ENCODE data around the gene OR4D1. TPM values are rescaled to one million over a fixed set of nuclear protein-coding genes. Genes with fewer than 3 reads are reported as not detected.

The OR4D1 gene
- total and polyA plus RNA-seq, 2 of the 8 experiments (the other 6 are each of a cell fraction or from before 2014, with no cell fraction given): 0.32 to 0.39 TPM

DNA sequence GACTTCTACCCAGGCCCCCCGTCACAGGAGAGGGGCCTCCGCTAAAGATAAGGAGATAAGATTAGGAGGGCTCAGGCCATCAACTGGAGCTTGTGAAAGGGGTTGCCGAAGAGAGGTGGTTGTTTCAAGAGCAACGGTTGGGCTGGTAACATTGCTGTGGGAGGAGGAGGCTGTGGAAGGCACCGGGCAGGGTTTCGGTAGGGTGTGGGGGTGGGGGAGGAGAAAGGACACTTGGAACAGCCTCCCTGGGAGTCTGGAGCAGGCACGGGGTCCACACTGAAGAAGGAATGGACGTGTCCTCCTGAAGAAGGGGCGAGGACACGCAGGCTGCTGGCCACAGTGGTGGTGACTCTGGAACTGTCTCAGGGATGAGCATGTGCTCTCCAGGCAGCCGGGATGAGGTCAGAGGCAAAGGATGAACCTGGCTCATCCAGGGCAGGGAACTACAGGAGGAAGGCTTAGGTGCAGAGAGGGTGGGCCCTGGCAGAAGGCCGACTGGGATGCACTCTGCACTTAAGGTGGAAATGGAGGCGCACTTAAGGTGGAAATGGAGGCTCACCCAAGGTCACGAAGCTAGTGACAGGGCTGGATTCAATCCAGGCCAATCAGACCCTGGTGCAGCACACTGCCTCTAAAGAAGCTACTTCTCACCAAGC lies 43.2 kb downstream of the OR4D1 start:
- Histone ChIP-seq H2BK20ac (ENCODE audit: low read length) (no peak overlapping the region), H2BK120ac (replicated peaks; ENCODE audit: low read depth, low read length) (no peak overlapping the region), H2AK5ac (ENCODE audit: low read depth, low read length) (no peak overlapping the region), H3K4ac (replicated peaks; ENCODE audit: insufficient read length, low read depth, low read length) (no peak overlapping the region), H3K9me3 (ENCODE audit: insufficient read depth in 2 of 2, low read depth in 1 of 2, low read length in 1 of 2) (no peaks in the 10 kb centered on the region), H2BK12ac (ENCODE audit: low read depth, low read length) (no peak overlapping the region), H3K18ac (ENCODE audit: extremely low read depth, low read length) (peak overlapping the region; percentile 24; the same call in 1 of the 2 replicates), H3K14ac (ENCODE audit: insufficient read length) (no peak overlapping the region), H3K4me3 (ENCODE audit: extremely low read depth in 1 of 4, insufficient read depth in 2 of 4, low read depth in 3 of 4, low read length in 4 of 4) (no peak overlapping the region), H3K79me1 (ENCODE audit: low read depth, low read length) (no peaks in the 10 kb centered on the region), H4K8ac (ENCODE audit: extremely low read depth, insufficient read depth, low read length) (no peak overlapping the region), H3K36me3 (ENCODE audit: control insufficient read depth in 2 of 4, insufficient read depth in 4 of 4, low read length in 3 of 4) (no peaks in the 10 kb centered on the region), H3K23me2 (ENCODE audit: low read depth, low read length) (no peaks in the 10 kb centered on the region; the same call in 1 of the 2 replicates), H3K4me2 (ENCODE audit: insufficient read depth in 1 of 2, low read depth in 2 of 2, low read length in 2 of 2) (no peak overlapping the region), H4K91ac (replicated peaks; ENCODE audit: insufficient read length, low read length) (no peak overlapping the region), H3K4me1 (replicated peaks in 1 of 4; ENCODE audit: control insufficient read depth in 3 of 4, insufficient read depth in 4 of 4, low read length in 3 of 4) (peaks cover 0 to 2% (median 2%) of the 10 kb centered on the region in 4 experiments; a peak in 4 of 7 replicates), H2BK5ac (ENCODE audit: low read depth, low read length) (no peak overlapping the region), H3K27ac (ENCODE audit: low read depth, low read length) (no peak overlapping the region), H4K20me1 (replicated peaks in 1 of 2; ENCODE audit: control insufficient read depth in 1 of 2, insufficient read depth in 2 of 2, low read length in 2 of 2) (no peaks in the 10 kb centered on the region), H2BK15ac (ENCODE audit: low read length) (no peak overlapping the region), H4K5ac (ENCODE audit: insufficient read length, low read depth, low read length) (no peak overlapping the region), H3K56ac (replicated peaks; ENCODE audit: insufficient read length, low read depth, low read length) (no peak overlapping the region), H3K23ac (ENCODE audit: insufficient read length) (no peak overlapping the region), H3K27me3 (replicated peaks in 1 of 4; ENCODE audit: control insufficient read depth in 3 of 4, extremely low read depth in 1 of 4, insufficient read depth in 3 of 4, low read length in 3 of 4) (no peaks in the 10 kb centered on the region), H3K9ac (replicated peaks in 1 of 4; ENCODE audit: extremely low read depth in 1 of 4, low read depth in 3 of 4, low read length in 3 of 4) (no peak overlapping the region), H3K79me2 (ENCODE audit: control insufficient read depth in 1 of 2, insufficient read depth in 2 of 2, low read length in 2 of 2) (no peaks in the 10 kb centered on the region), H2AFZ (ENCODE audit: low read length) (no peak overlapping the region)
- ChIA-PET POLR2A (ENCODE audit: partially characterized antibody) (interaction anchor here (1.0 to 1.9 kb wide), 2 partner anchors 9 to 207 kb away, joined by 3 to 6 read pairs; no protein-coding TSS in a partner anchor), CTCF (ENCODE audit: partially characterized antibody) (interaction anchor here (0.9 to 3.3 kb wide), 6 partner anchors 9 to 299 kb away, joined by 3 to 32 read pairs (median 4); partner anchors contain the start of gene MKS1)
- FAIRE-seq (no peak), DNase-seq (ENCODE audit: low read depth in 1 of 2, low spot score in 2 of 2) (no peak)
- TF ChIP-seq MAX (IDR thresholded peaks at IDR 0.05) (0 out of 2 replicates have a peak, but pooled peaks have one; percentile 17), RNF2 (IDR thresholded peaks at IDR 0.05; ENCODE audit: borderline replicate concordance, low read depth, low read length, missing control alignments, poor library complexity, severe bottlenecking) (no peak)
- WGBS, 2 experiments (ENCODE audit: extremely low coverage in 1 of 2, insufficient coverage in 1 of 2, insufficient read length in 1 of 2, insufficient replicate concordance in 2 of 2, low coverage in 1 of 2, low lambda C conversion rate in 2 of 2, missing lambda C conversion rate in 1 of 2): 81% methylated on average over 14 of the region's 14 CpGs; no CpG with 5 or more reads in 1 of the 2 experiments

Measured in H1 (cell line).